ENCODE results near the gene VPS37B.
A peak's percentile ranks its signal among the peaks of the same experiment; 100 is the strongest.
"Not testable (repeated sequence)": the region's sequence is repeated elsewhere in the genome, so short reads cannot be mapped to it uniquely, and the experiment has no call there.

VPS37B gene, protein sequence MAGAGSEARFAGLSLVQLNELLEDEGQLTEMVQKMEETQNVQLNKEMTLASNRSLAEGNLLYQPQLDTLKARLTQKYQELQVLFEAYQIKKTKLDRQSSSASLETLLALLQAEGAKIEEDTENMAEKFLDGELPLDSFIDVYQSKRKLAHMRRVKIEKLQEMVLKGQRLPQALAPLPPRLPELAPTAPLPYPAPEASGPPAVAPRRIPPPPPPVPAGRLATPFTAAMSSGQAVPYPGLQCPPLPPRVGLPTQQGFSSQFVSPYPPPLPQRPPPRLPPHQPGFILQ

DNA sequence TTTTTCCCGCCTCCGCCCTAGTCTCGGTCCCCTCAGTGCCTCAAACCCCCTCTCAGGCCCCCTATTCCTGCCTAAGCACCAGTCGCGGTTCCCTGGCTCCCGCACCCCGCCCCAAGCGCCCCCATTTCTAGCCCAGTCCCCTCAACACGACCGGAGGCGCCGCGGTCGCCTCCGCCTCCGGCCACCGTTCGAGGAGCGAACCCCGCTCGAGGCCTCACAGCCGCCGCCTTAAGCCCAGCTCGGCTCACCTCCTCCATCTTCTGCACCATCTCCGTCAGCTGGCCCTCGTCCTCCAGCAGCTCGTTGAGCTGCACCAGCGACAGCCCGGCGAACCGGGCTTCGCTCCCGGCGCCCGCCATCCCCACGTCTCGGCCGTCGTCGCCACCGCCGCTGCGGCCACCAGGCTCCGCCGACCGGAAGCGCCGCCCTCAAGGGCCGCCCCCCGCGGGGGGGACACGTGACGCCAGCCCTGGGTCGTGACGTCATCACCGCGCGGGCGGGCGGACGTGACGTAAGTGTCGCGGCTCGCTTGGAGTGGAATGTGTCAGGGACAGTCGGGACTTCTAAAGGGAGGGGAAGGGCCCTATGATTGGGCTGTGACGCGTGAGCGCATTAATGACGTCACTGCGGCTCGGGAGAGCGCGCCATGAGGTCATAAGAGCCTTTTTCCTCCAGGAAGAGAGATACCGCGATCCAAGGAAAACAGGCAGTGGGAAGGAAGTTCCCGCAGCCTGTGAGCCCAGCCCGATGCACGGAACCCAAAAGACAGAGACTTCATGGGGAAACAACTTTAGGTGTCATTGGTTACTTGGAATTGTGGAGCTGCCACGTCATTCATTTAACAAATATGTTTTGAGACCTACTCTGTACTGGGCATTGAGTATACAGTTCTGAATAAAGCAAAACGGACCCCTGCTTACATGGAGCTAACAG is at the start of gene VPS37B:
TSS of gene VPS37B (minus strand) at position 421 of the 933 bp plus-strand sequence. CDS start at position 359, 62 bp downstream.
- peak; percentile 64 to 81 (median 77) for DNase-seq (ENCODE audit: low read depth in 3 of 3)

DNA sequence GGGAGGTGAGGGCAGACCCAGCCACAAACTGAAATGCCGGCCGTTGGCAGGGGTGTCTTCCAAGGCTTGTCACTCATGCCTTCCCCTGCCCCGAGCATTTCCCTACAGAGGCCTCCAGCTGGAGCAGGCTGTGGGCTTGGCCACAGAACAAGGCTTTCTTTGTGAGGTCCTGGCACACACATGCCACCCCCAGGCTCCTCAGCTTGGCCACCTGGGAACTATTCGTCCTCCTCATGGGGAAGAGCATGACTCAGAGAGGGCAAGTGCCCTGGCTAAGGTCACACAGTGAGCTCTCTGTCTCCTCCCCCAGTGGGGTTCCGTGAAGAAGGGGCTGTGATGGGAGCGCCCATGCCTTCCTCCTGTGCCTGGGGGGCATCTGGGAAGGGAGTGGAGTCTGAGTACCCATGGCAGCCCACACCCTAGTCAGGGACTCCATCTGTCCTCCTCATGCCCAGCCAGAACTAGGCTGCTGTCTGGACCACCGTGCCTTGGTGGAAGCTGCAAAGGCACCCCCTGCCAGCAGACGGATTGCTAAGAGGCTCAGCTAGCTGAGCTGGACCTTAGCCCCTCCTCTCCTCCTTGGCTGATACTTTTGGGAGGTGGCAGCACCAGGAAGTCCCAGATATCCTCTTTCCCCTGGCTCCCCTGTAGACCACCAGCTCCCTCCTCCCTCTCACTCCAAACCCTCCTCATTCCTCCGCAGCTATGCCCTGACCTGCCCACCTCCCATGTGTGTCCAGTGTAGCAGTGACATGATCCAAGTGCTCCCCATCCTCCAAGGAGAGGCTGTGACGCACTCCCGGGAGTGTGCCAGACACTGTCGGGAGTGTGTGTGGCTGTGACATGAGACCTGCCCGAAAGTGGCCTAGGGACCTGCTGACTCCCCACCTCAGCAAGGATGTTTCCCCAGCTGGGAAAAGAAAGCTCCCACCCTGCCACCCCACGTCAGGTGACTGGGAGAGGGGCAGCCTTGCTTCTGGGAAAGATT is 49.0 kb upstream of the VPS37B start:
- no peak for DNase-seq (ENCODE audit: low read depth in 3 of 3)

DNA sequence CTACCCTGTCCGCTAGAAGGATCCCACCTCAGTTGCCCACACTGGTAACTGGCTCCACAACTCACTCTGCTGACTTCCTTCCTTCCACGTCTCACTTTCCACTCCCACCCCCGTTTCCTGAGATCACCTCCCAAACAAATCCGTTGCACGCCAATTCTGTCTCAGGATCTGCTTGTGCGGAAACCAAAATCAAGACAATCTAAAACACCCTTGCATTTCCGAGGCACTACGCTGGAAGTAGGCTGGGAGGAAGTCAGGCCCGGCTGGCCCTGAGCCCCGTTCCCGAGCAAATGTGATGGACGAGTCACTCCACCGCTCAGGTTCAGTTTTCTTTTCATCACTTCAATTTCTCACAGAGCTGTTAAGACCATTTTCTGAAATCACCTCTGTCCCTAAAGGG is 47.3 kb upstream of the VPS37B start:
- DNase-seq (ENCODE audit: low read depth in 3 of 3), result no peak

DNA sequence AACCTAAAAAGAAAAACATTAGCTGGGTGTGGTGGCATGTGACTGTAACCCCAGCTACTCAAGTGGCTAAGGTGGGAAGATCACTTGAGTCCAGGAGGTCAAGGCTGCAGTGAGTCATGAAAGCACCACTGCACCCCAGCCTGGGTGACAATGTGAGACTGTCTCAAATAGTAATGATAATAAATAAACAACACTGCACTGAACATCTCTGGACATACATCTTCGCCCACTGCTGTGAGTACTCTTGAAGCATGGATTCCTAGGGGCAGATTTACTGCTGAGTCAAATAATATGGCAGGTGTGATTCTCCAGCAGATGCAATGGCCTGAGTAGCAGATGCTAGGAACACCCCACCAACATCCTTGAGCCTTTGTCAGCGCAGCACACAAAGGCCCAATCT is 46.7 kb upstream of the VPS37B start:
- no peak for DNase-seq (ENCODE audit: low read depth in 3 of 3)

DNA sequence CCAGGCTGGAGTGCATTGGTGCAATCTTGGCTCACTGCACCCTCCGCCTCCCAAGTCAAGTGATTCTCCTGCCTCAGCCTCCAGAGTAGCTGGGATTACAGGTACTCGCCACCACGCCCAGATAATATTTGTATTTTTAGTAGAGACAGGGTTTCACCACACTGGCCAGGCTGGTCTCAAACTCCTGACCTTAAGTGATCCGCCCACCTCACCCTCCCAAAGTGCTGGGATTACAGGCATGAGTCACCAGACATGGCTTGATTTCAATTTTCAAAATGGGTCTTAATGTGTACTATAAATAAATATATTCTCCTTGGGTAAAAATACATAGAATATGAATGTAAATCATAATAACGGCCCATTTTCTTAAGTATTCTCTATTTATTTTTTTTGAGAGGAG is 45.4 kb upstream of the VPS37B start:
- DNase-seq (ENCODE audit: low read depth in 3 of 3), result not testable (repeated sequence)

DNA sequence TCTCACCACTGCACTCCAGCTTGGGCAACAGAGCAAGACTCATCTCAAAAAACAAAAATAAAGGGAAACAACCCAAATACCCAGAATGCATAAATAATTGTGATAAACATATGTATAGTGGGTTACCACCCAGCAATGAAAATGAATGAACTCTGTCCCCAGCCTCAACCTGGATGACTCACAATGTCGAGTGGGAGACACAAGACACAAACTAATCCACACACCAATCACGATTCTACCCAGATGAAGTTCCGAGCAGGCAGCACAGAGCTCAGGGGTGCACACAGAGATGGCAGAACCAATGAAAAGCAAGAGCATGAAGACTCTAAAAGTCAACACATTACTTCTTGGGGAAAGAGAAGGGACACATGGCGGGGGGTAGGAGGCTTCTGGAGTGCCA is 43.2 kb upstream of the VPS37B start:
- DNase-seq (ENCODE audit: low read depth in 3 of 3), result no peak

DNA sequence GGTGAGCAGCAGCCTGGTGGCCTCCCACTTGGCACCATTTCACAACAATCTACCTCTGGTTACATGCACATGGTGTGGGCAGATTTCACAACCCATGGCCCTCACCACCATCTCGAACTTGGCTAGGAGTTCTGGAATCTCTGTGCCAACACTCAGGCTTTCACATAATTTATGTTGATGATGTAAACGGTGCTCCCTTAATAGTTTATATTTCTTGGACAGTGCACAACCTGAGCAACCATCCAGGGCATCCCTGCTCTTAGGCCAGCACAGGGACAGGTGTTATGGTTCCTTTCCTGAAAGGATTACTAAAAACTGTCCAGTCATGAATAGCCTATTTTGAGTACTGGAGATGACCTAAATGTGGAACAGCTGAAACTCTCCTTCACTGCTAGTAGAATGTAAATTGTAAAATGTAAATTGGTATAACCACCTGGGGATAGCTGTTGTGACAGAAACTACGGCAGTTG is 41.7 kb upstream of the VPS37B start:
- DNase-seq (ENCODE audit: low read depth in 3 of 3), result no peak

DNA sequence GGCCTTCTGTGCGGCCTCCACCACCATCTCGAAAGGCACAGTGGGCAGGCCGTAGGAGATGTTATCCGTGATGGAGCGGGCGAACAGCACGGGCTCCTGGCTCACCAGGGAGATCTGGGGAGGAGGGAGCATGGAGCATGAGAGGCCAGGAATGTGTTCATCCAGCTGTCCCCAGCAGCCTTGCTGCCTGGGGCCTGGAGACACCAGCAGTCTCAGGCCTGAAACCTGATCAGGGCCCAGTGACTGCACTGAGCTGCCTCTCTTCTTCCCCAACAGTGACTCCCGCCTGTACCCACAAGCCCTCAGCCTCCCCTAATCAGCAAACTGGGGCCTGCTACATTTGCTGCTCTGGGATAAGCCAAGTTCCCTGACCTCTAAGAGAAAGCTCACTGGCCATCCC is 39.4 kb upstream of the VPS37B start:
- no peak for DNase-seq (ENCODE audit: low read depth in 3 of 3)

DNA sequence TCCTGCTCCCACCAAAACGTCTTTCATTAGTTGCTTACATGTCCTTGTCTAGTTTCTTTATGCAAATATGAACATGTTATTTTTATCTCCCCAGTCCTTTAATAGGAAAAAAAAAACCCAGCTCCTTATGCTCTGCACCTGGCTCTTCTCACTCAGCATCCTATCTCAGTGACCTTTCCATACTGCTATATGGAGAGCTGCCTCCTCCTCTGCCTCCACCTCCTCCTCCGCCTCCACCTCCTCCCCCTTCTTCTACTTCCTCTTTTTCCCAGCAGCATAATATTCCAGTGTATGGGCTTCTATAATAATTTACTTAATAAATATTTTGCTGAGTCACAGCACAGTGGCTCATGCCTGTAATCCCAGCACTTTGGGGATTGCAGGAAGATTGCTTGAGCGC is 38.8 kb upstream of the VPS37B start:
- no peak for DNase-seq (ENCODE audit: low read depth in 3 of 3)

DNA sequence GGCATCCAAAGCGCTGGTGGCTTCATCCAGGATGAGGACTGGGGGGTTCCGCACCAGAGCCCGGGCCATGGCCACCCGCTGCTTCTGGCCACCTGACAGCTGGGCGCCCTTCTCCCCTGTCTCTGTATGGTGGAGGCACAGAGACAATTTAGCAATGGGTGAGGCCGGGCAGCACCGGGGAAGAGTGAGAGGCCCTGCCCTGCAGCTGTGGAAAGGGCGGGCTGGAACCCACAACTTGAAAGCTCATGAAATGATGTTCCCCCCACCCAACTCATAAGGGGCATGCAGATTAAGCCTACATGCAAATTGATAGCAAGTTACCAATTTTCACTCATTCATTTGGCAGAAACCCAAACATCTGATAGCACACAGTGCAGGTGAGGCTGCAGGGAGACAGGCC is 36.3 kb upstream of the VPS37B start:
- DNase-seq (ENCODE audit: low read depth in 3 of 3), result no peak

DNA sequence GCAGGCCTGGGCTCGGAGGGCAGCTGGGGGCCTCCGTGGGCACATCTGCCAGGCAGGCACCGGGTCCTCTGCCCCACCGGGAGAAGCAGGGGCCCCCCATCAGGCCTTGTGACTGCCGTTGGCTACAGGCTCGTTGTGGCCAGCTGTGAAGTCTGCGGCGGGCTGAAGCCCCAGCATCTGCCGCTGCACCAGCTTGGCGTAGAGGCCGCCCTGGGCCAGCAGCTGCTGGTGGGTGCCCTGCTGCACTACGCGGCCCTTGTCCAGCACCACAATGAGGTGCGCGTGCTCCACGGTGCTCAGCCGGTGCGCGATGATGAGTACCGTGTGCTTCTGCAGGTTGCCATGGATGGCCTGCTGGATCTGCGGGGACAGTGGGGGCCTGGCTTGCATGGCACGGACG is 33.9 kb upstream of the VPS37B start:
- DNase-seq (ENCODE audit: low read depth in 3 of 3), result no peak

DNA sequence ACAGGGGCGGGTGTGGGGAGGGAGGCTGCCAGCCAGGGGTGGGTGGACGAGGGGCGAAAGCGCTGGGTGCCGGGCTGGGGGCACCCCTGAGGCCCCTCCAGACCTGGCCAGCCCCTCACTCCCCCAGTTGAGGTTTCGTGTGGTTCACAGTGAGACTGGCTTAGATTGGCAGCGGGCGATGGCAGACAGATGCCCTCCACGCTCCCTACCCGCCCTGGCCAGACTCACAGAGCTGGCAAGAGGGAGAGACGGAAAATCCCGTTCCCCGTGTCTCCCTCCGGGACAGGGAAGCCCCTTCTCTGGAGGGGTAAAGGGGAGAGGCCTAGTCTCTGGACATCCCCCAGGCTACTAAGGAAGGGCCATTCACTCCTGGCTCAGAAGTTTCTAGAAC is 33.2 kb upstream of the VPS37B start:
- DNase-seq (ENCODE audit: low read depth in 3 of 3), result no peak

DNA sequence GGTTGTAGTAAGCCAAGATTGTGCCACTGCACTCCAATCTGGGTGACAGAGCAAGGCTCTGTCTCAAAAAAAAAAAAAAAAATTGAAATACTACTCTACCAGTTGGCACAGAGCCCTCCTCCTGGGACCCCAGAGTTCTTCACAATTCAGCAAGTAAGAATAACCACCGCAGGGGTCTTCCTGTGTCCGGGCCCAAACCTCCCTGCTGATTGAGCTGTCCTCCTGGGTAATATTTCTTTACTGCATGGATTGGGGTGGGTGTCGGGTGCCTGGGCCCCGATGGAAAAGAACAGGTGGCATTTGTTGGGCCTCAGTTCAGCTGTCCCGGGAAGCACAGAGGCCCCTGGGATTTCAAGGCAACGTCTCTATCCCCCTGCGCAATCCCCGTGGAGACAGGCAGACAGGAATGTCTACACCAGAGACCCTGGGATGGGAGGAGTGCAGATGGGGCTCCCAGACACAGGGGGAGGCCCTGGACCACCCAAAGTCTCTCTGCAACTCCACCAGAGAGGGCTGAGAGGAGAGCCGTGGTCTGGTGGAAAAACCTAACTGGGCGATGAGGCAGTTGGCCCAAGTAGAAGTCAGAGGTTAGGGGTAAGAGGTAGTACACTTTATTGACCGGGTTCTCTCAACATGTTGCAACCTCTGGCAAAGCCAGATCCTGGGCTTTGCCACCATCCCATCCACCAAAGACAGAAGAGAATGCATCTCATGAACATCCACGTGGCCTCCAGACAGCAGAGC is 32.7 kb upstream of the VPS37B start:
- DNase-seq (ENCODE audit: low read depth in 3 of 3), result no peak

DNA sequence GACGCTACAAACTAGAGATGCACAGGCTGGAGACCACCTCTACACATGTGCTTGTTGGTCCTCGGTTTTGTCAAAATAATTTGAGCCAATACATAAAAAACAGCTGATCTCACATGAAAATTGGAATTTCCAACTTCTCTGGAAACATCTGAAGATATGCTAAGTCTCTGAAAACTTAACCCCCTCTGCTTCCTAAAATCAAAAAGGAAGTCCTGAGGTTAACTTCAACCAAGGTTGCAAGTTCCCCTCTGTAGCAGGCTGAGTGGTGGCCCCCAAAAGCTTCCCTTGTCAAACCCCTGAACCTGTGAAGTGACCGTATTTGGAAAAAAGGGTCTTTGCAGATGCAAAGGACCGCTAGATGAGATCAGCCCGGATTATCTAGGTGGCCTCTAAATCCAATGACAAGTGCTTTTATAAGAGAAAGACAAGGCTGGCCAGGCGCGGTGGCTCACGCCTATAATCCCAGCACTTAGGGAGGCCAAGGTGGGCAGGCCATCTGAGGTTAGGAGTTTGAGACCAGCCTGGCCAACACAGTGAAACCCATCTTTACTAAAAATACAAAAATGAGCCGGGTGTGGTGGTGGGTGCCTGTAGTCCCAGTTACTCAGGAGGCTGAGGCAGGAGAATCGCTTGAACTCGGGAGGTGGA is 32.0 kb upstream of the VPS37B start:
- DNase-seq (ENCODE audit: low read depth in 3 of 3), result no peak

DNA sequence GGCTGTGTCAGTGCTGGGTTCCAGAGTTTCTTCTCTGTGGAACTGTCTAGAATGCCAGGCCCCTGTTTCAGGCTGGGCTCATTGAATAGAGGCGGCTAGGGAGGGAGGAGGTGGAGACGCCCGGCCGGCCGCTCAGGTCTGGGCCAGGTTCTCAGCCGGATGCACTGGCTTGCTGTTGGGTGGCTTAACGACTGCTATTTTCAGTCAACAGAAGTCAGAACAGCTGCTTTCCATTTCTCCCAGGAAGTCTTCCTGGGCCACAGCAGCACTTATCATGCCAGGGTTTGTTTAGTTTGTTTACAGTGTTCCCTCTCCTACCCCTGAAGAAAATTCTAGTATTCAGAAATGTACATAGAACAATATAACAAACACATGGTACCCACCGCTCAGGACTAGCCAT is 26.0 kb upstream of the VPS37B start:
- DNase-seq (ENCODE audit: low read depth in 3 of 3), result no peak

DNA sequence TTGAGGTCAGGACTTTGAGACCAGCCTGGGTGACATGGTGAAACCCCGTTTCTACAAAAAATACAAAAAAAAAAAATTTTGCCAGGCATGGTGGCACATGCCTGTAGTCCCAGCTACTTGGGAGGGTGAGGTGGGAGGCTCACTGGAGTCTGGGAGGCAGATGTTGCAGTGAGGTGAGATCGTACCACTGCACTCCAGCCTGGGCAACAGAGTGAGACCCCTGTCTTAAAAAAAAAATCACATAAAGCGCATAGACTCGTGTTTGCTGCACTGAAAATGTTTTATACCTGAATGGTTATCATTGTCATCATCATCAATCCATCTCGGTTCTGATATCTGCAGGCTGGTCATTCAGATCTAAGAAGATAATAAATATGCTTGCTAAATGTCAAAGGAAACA is 24.8 kb upstream of the VPS37B start:
- no peak for DNase-seq (ENCODE audit: low read depth in 3 of 3)

DNA sequence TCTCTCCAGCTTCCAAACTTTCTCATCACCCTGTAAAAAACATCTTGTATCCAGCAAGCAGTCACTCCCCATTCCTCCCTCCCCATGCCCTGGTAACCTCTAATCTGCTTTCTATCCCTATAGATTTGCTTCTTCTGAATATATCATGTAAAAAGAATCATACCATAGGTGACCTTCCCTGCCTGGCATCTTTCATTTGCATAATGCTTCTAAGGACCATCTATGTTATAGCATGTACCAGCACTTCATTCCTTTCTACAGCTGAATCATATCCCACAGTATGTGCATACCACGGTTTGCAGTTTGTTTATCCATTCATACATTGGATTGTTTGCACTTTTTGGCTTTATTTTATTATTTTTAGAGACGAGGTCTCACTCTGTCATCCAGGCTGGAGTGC is 22.9 kb upstream of the VPS37B start:
- DNase-seq (ENCODE audit: low read depth in 3 of 3), result no peak

DNA sequence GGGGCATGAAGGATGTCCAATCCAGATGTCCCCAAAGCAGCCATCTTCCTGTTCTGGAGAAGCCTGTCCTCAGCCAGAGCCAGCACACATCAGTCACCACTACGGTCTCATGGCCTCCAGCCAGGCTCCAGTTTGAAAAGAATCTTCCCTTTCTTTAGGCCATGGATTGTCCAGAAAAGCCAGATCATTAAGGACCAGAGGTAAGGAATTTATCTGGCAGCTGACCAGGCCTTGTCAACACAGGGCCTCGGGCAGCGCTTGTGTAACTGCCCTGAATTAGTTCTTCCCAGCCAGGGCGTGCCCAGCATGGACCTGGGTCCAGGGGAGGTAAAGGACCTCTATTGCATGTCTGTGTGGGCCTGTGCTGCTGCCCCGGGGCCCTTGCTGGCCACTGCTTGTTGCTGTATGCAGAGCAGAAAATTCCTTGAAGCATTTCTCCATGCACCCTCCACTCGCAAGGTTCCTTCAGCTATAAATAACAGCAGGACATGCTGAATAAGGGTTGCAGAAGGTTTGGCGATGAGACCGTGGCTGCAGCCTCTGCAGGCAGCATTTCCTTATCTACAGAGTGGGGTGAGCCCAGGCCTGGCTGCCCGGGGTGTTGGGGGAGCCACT is 21.7 kb upstream of the VPS37B start:
- no peak for DNase-seq (ENCODE audit: low read depth in 3 of 3)

DNA sequence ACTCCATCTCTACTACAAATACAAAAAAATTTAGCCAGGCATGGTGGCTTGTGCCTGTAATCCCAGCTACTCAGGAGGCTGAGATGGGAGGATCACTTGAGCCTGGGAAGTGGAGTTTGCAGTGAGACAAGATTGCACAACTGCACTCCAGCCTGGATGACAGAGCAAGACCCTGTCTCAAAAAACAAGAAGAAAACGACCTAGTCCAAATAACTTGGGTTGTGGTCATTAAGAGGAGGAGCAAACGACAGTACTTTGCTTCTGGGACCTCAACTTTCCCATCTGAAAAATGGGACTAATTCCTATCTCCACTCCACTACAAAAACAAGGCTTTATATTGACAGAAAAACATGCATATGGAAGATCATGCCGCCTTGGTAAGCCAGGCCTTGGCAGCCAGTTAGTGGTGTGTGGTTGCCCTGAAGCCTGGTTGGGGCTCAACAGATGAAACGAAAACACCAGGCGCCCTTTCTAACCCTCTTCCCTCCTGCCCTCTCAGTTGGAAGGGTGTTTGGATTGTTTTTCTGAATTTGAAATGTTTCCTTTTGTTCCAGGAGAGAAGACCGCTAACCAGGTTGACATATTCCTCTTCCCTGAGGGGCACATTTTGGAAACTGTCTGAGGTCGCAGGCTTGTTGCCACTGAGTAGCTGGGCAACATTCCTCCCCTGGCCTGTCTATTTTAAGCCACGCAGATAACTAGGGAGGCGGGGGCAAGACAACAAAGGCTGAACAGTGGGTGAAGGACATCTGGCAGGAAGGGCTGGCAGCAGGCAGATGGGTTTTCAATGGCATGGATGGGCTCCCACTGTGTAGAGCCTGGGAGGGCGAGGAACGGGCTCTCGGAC is 13.7 kb upstream of the VPS37B start:
- no peak for DNase-seq (ENCODE audit: low read depth in 3 of 3)

Data from stimulated activated CD4-positive, alpha-beta T cell treated with anti-CD3 and anti-CD28 coated beads, TNF-alpha, amount 100 ng/mL, for 48 hours (primary cell).